ENCODE data around the gene OSBPL3.

DNA sequence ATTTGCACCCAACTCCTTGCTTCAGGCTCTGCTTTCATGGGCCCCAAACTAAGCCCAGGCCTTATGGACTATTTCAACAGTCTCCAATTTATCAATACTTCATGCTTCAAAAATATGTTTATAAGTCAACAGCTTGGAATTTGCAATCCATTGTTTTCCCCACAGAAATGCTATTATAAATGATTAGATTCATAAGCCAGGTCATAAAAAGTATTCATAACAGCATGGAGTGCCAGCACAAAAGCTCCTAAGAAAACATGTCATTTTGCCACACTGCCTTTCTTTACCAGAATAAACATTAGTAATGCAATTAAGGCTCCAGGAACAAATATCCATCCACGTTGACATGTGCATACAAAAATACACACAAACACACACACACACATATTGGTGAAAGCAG lies 30.1 kb downstream of the OSBPL3 start:
- TF ChIP-seq CTCF (IDR thresholded peaks at IDR 0.05; ENCODE audit: extremely low read depth in 1 of 2, insufficient read depth in 1 of 2, low read depth in 1 of 2, low read length in 2 of 2), result no peak
- no peak for TF ChIP-seq JUN (IDR thresholded peaks at IDR 0.05; ENCODE audit: borderline replicate concordance, insufficient read depth, insufficient read length, low read depth)
- no peak for TF ChIP-seq POLR2A (IDR thresholded peaks at IDR 0.05; ENCODE audit: low read depth, low read length)
- no peak for TF ChIP-seq EZH2 (IDR thresholded peaks at IDR 0.05; ENCODE audit: borderline replicate concordance, low read depth, low read length, severe bottlenecking)
- TF ChIP-seq POLR2AphosphoS5 (IDR thresholded peaks at IDR 0.05; ENCODE audit: insufficient read depth, low read depth, low read length), result no peak
- no peak for TF ChIP-seq MAX (IDR thresholded peaks at IDR 0.05; ENCODE audit: insufficient read depth, insufficient read length)
- TF ChIP-seq GATA2 (IDR thresholded peaks at IDR 0.05; ENCODE audit: insufficient read depth, insufficient read length, low read depth, low read length), result no peak

Measured in endothelial cell of umbilical vein (primary cell).